GM12874 (cell line): Measurements from ENCODE around the gene SLC28A1.

Experiments used
- CTCF ChIP-seq: IDR thresholded peaks from 2 replicates; pipeline ENCODE4 v1.5.1; 2011; ENCODE audit warnings: low read depth, mild to moderate bottlenecking, control low read depth, low read length, moderate library complexity; ENCODE audit not compliant: insufficient read depth

The SLC28A1 gene

GRCh38 chr15:84905016-84905916, 20.8 kb downstream of the SLC28A1 start:
- no peak for TF ChIP-seq CTCF

- TF ChIP-seq CTCF, result no peak
These were observed 23.3 kb downstream of the SLC28A1 start for GRCh38 chr15:84907731-84908130.

- TF ChIP-seq CTCF, result no peak
These were observed 24.1 kb downstream of the SLC28A1 start for GRCh38 chr15:84908564-84908963.

GRCh38 chr15:84909029-84909428, 24.6 kb downstream of the SLC28A1 start:
- TF ChIP-seq CTCF, result no peak

- TF ChIP-seq CTCF, result no peak
These were observed 25.3 kb downstream of the SLC28A1 start for GRCh38 chr15:84909782-84910181.

- TF ChIP-seq CTCF, result no peak
These were observed 26.6 kb downstream of the SLC28A1 start for GRCh38 chr15:84910928-84911623.

GRCh38 chr15:84911879-84912660, 27.6 kb downstream of the SLC28A1 start:
- no peak for TF ChIP-seq CTCF
